ENCODE data around the gene DPP4. TPM values are rescaled to one million over a fixed set of nuclear protein-coding genes. Genes with fewer than 3 reads are reported as not detected.

The DPP4 gene
- polyA plus RNA-seq, 1 donor from 2014 or later, result not detected

GRCh38 chr2:161983866-161984265 is 90.1 kb downstream of the DPP4 start:
- Histone ChIP-seq H3K27me3 (ENCODE audit: insufficient read depth, low read depth, low read length) (no peaks in the 10 kb centered on the region), H3K9me2 (ENCODE audit: insufficient read depth, low read length) (no peaks in the 10 kb centered on the region), H3K4me2 (ENCODE audit: low read length) (no peak overlapping the region), H4K20me1 (ENCODE audit: insufficient read depth) (no peaks in the 10 kb centered on the region), H2AFZ (ENCODE audit: low read depth, low read length) (no peak overlapping the region), H3K9me3 (ENCODE audit: low read length) (no peaks in the 10 kb centered on the region), H3K9ac (ENCODE audit: low read length) (no peak overlapping the region), H3K27ac (ENCODE audit: low read length) (no peak overlapping the region), H3K79me2 (replicated peaks; ENCODE audit: insufficient read depth, low read length) (no peaks in the 10 kb centered on the region), H3K36me3 (ENCODE audit: insufficient read depth, low read length) (no peaks in the 10 kb centered on the region), H3K4me3 (ENCODE audit: low read length) (no peak overlapping the region), H3F3A (ENCODE audit: insufficient read depth, low read length, poor library complexity, severe bottlenecking) (no peaks in the 10 kb centered on the region)
- TF ChIP-seq SMC3 (conservative IDR thresholded peaks at IDR 0.05; ENCODE audit: poor library complexity) (no peak), RAD21 (conservative IDR thresholded peaks at IDR 0.05) (no peak), POLR2AphosphoS5 (IDR thresholded peaks at IDR 0.05) (no peak), EP300 (conservative IDR thresholded peaks at IDR 0.05; ENCODE audit: poor library complexity, severe bottlenecking) (no peak), EZH2 (IDR thresholded peaks at IDR 0.05; ENCODE audit: borderline replicate concordance, insufficient read depth, low read length, poor library complexity, severe bottlenecking) (no peak), CTCF (IDR thresholded peaks at IDR 0.05; ENCODE audit: poor library complexity, severe bottlenecking) (no peak), TAF1 (IDR thresholded peaks at IDR 0.05; ENCODE audit: low read depth) (no peak), MXI1 (conservative IDR thresholded peaks at IDR 0.05; ENCODE audit: poor library complexity, severe bottlenecking) (no peak), REST (IDR thresholded peaks at IDR 0.05; ENCODE audit: borderline replicate concordance) (no peak)

- Histone ChIP-seq H3K27me3 (ENCODE audit: insufficient read depth, low read depth, low read length) (no peaks in the 10 kb centered on the region), H4K20me1 (ENCODE audit: insufficient read depth) (no peaks in the 10 kb centered on the region), H3K36me3 (ENCODE audit: insufficient read depth, low read length) (no peaks in the 10 kb centered on the region), H2AFZ (ENCODE audit: low read depth, low read length) (no peak overlapping the region), H3K9ac (ENCODE audit: low read length) (no peak overlapping the region), H3K9me3 (ENCODE audit: low read length) (no peaks in the 10 kb centered on the region), H3K79me2 (replicated peaks; ENCODE audit: insufficient read depth, low read length) (no peaks in the 10 kb centered on the region), H3K27ac (ENCODE audit: low read length) (no peak overlapping the region), H3K4me3 (ENCODE audit: low read length) (no peak overlapping the region), H3K4me2 (ENCODE audit: low read length) (no peak overlapping the region), H3F3A (ENCODE audit: insufficient read depth, low read length, poor library complexity, severe bottlenecking) (no peaks in the 10 kb centered on the region), H3K9me2 (ENCODE audit: insufficient read depth, low read length) (no peaks in the 10 kb centered on the region)
- no peak for TF ChIP-seq MXI1 (conservative IDR thresholded peaks at IDR 0.05; ENCODE audit: poor library complexity, severe bottlenecking)
- TF ChIP-seq EZH2 (IDR thresholded peaks at IDR 0.05; ENCODE audit: borderline replicate concordance, insufficient read depth, low read length, poor library complexity, severe bottlenecking), result no peak
- no peak for TF ChIP-seq REST (IDR thresholded peaks at IDR 0.05; ENCODE audit: borderline replicate concordance)
- no peak for TF ChIP-seq RAD21 (conservative IDR thresholded peaks at IDR 0.05)
- TF ChIP-seq CTCF (IDR thresholded peaks at IDR 0.05; ENCODE audit: poor library complexity, severe bottlenecking), result no peak
- no peak for TF ChIP-seq POLR2AphosphoS5 (IDR thresholded peaks at IDR 0.05)
- no peak for TF ChIP-seq SMC3 (conservative IDR thresholded peaks at IDR 0.05; ENCODE audit: poor library complexity)
- TF ChIP-seq EP300 (conservative IDR thresholded peaks at IDR 0.05; ENCODE audit: poor library complexity, severe bottlenecking), result no peak
- no peak for TF ChIP-seq TAF1 (IDR thresholded peaks at IDR 0.05; ENCODE audit: low read depth)
Measured at GRCh38 chr2:161983331-161983651, 90.7 kb downstream of the DPP4 start.

Measured in neural cell (in vitro differentiated cells).